Activated CD4-positive, CD25-positive, alpha-beta regulatory T cell treated with anti-CD3 and anti-CD28 coated beads, Interleukin-2, amount 50 U/mL, for 24 hours (primary cell): Measurements from ENCODE around the gene SF3B2.
A peak's percentile ranks its signal among the peaks of the same experiment; 100 is the strongest.
"Not testable (repeated sequence)": the region's sequence is repeated elsewhere in the genome, so short reads cannot be mapped to it uniquely, and the experiment has no call there.

Source experiments
- ATAC-seq, 2 donors: fragments of 150-1000 bp; cut with Tn5 transposase; one replicate each; pipeline ENCODE4 v1.10.0; 2021; ENCODE audit warnings: mild to moderate bottlenecking in 1 of 2, moderate library complexity in 1 of 2

Gene SF3B2

GRCh38 chr11:66016793-66017177 is 35.4 kb upstream of the SF3B2 start:
- no peak for ATAC-seq

GRCh38 chr11:66017321-66017720 is 34.8 kb upstream of the SF3B2 start:
- no peak for ATAC-seq

- no peak for ATAC-seq
Observed at GRCh38 chr11:66020212-66020611, 32.0 kb upstream of the SF3B2 start.

GRCh38 chr11:66020618-66021357 is 31.4 kb upstream of the SF3B2 start:
- peak in 1 of 2 donors; percentile 41 for ATAC-seq

GRCh38 chr11:66022401-66023185 is 29.6 kb upstream of the SF3B2 start:
- peak; percentile 87 to 88 for ATAC-seq

- not testable (repeated sequence) for ATAC-seq
Observed at GRCh38 chr11:66023186-66023440, 29.1 kb upstream of the SF3B2 start.

- no peak for ATAC-seq
Observed at GRCh38 chr11:66026017-66026529, 26.1 kb upstream of the SF3B2 start, which contains the start of gene CATSPER1. TSS of gene CATSPER1 (minus strand) at chr11:66026479. CDS start at chr11:66026379, 100 bp downstream.

- ATAC-seq = no peak
Observed at GRCh38 chr11:66032957-66033735, 19.0 kb upstream of the SF3B2 start.

GRCh38 chr11:66035653-66036333 is 16.4 kb upstream of the SF3B2 start:
- ATAC-seq = no peak

- ATAC-seq = no peak
Observed at GRCh38 chr11:66036334-66036710, 15.8 kb upstream of the SF3B2 start.

- ATAC-seq = no peak
Observed at GRCh38 chr11:66037327-66037726, 14.8 kb upstream of the SF3B2 start.

- ATAC-seq = no peak
Observed at GRCh38 chr11:66039765-66040164, 12.4 kb upstream of the SF3B2 start.

GRCh38 chr11:66042227-66042995 is 9.8 kb upstream of the SF3B2 start:
- no peak for ATAC-seq

GRCh38 chr11:66042996-66043906 is 8.9 kb upstream of the SF3B2 start:
- ATAC-seq = no peak

- peak; percentile 71 to 80 for ATAC-seq
Observed at GRCh38 chr11:66044757-66045156, 7.4 kb upstream of the SF3B2 start.

GRCh38 chr11:66045177-66045639 is 7.0 kb upstream of the SF3B2 start:
- ATAC-seq = peak; percentile 87 to 90

- ATAC-seq = no peak
Observed at GRCh38 chr11:66046901-66047300, 5.3 kb upstream of the SF3B2 start.

- no peak for ATAC-seq
Observed at GRCh38 chr11:66047541-66048365, 4.4 kb upstream of the SF3B2 start.

GRCh38 chr11:66048547-66049323 is 3.4 kb upstream of the SF3B2 start, which contains the start of gene GAL3ST3:
TSS of gene GAL3ST3 (minus strand) at chr11:66049161. CDS start at chr11:66045415, 3,746 bp downstream.
- ATAC-seq = no peak
